Suprapubic skin (tissue), 4 donors: Measurements from ENCODE around the gene SORCS3. TPM values are rescaled to one million over a fixed set of nuclear protein-coding genes. Genes with fewer than 3 reads are reported as not detected.
"Not testable (repeated sequence)": the region's sequence is repeated elsewhere in the genome, so short reads cannot be mapped to it uniquely, and the experiment has no call there.

Source experiments
- DNase-seq, 2 donors: peaks; one replicate each; pipeline ENCODE4 v3.0.0-alpha.2; 2019; ENCODE audit warnings: low spot score in 2 of 2
- H3K27ac ChIP-seq: fragments of 200-600 bp; sonication (generic); one replicate; pipeline ENCODE4 v1.5.1; 2019
- H3K27me3 ChIP-seq: fragments of 200-600 bp; sonication (generic); one replicate; pipeline ENCODE4 v1.5.1; 2019
- H3K36me3 ChIP-seq: fragments of 200-600 bp; sonication (generic); one replicate; pipeline ENCODE4 v1.5.1; 2019
- H3K4me1 ChIP-seq: fragments of 200-600 bp; sonication (generic); one replicate; pipeline ENCODE4 v1.5.1; 2019
- H3K4me3 ChIP-seq: fragments of 200-600 bp; sonication (generic); one replicate; pipeline ENCODE4 v1.5.1; 2019; ENCODE audit warnings: mild to moderate bottlenecking
- H3K9me3 ChIP-seq: fragments of 200-600 bp; sonication (generic); one replicate; pipeline ENCODE4 v1.5.1; 2019
- EP300 ChIP-seq: sonication (generic); formaldehyde crosslinking; IDR thresholded peaks from one replicate; pipeline ENCODE4 v1.6.1; 2017; ENCODE audit warnings: antibody characterized with exemption
- POLR2A ChIP-seq, 2 donors: fragments of 450-650 bp; IDR thresholded peaks; one replicate each; pipeline ENCODE4 v1.6.1; 2017; ENCODE audit warnings: antibody characterized with exemption in 2 of 2, mild to moderate bottlenecking in 2 of 2, moderate library complexity in 2 of 2
- POLR2AphosphoS5 ChIP-seq, 3 donors: sonication (generic); formaldehyde crosslinking; IDR thresholded peaks; one replicate each; pipeline ENCODE4 v1.6.1; 2017; ENCODE audit warnings: antibody characterized with exemption in 3 of 3
- WGBS: methylation state at CpG from one replicate; pipeline ENCODE4 v1.1.5; 2018; 5-methylcytosine and 5-hydroxymethylcytosine counted together
- total RNA-seq, 4 donors: library from RNA; depleted of rRNA; stranded (reverse); fragments of >200 nt; gene quantifications; one replicate each; pipeline ENCODE4 v1.1.0, GENCODE V29; 2016
- TF ChIP-seq, protein P1 (sequence below), 2 donors: fragments of 200-600 bp in 1 of 2; fragments of 450-650 bp in 1 of 2; sonication (generic) in 1 of 2; IDR thresholded peaks; one replicate each; pipeline ENCODE4 v1.5.1; 2016 to 2019; ENCODE audit warnings: antibody characterized with exemption in 2 of 2, mild to moderate bottlenecking in 1 of 2, moderate library complexity in 1 of 2

Gene SORCS3
- total RNA-seq, 4 donors from 2014 or later = 0.16 to 0.19 (median 0.18) TPM

DNA sequence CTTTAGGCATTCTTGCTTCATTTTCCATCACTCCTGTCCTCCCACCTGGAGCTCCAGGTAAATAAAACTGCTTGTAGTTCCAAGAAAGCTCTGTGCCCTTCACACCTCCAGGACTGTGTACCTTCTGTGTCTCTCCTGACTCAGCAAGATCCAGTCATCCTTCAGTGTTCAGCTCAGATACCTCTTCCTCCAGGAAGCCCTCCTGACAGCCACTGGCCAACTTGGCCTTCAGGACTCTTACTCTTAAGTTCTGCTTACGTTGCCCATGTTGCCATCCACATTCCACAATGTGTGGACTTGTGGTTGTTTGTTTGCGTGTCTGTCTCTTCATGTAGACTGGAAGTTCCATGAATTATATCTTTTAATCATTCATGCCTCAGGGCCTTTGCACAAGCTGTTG, 48.0 kb downstream of the SORCS3 start:
- 87% methylated on average over 2 of the region's 2 CpGs for WGBS
- Histone ChIP-seq H3K27ac (no peak overlapping the region), H3K36me3 (no peaks in the 10 kb centered on the region), H3K4me3 (no peak overlapping the region), H3K27me3 (peaks cover 4% of the 10 kb centered on the region), H3K9me3 (no peaks in the 10 kb centered on the region), H3K4me1 (no peaks in the 10 kb centered on the region)
- DNase-seq = no peak
- TF ChIP-seq POLR2AphosphoS5 (IDR thresholded peaks at IDR 0.05) (no peak), EP300 (no peak), POLR2A (IDR thresholded peaks at IDR 0.05) (no peak)
- TF ChIP-seq, protein P1, sequence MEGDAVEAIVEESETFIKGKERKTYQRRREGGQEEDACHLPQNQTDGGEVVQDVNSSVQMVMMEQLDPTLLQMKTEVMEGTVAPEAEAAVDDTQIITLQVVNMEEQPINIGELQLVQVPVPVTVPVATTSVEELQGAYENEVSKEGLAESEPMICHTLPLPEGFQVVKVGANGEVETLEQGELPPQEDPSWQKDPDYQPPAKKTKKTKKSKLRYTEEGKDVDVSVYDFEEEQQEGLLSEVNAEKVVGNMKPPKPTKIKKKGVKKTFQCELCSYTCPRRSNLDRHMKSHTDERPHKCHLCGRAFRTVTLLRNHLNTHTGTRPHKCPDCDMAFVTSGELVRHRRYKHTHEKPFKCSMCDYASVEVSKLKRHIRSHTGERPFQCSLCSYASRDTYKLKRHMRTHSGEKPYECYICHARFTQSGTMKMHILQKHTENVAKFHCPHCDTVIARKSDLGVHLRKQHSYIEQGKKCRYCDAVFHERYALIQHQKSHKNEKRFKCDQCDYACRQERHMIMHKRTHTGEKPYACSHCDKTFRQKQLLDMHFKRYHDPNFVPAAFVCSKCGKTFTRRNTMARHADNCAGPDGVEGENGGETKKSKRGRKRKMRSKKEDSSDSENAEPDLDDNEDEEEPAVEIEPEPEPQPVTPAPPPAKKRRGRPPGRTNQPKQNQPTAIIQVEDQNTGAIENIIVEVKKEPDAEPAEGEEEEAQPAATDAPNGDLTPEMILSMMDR (IDR thresholded peaks at IDR 0.05) = no peak

DNA sequence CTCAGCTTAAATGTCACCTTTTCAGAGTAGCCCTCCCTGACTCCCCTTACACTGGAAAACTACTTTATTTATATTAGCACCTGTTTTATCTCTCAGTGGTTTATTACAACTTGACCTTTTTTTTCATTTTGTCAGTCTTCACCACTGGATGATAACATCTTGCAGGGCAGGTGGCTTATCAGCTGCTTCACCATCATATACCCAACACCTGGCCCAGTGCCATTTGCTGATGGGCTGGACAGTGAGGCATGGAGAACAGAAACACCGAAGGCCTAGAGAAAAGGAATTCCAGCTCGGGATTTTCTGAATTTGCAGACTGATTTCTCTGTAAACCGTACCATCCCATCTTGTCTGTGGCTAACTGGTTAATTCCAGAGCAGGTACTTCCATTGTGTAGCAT, 48.5 kb downstream of the SORCS3 start:
- 86% methylated on average over 3 of the region's 3 CpGs for WGBS
- H3K4me1 ChIP-seq = no peaks in the 10 kb centered on the region
- H3K9me3 ChIP-seq = no peaks in the 10 kb centered on the region
- DNase-seq = no peak
- H3K4me3 ChIP-seq = no peak overlapping the region
- peaks cover 4% of the 10 kb centered on the region for H3K27me3 ChIP-seq
- TF ChIP-seq EP300 = no peak
- TF ChIP-seq, protein P1 (IDR thresholded peaks at IDR 0.05) = no peak
- no peak for TF ChIP-seq POLR2AphosphoS5 (IDR thresholded peaks at IDR 0.05)
- no peak for TF ChIP-seq POLR2A (IDR thresholded peaks at IDR 0.05)
- H3K36me3 ChIP-seq = no peaks in the 10 kb centered on the region
- H3K27ac ChIP-seq = no peak overlapping the region

DNA sequence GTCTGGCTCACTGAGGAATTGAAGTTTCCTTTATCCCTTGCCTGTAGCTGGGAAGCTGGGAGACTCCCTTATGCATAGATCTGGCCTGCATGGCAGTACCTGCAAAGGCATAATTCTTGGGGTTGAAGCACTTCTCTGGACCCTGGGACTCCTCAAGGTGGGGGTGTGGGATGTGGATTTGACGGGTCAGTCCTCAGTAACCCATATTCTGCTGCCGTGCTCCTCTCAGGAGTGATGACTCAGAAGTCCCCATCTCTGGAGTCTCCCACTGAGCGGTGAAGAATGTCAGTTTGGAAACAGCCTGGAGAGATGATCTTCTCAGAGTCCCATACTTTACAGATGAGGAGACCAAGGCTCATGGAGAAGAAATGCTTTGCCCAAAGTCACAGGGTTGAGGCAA, 49.0 kb downstream of the SORCS3 start:
- Histone ChIP-seq H3K36me3 (no peaks in the 10 kb centered on the region), H3K9me3 (no peaks in the 10 kb centered on the region), H3K4me3 (no peak overlapping the region), H3K27ac (no peak overlapping the region), H3K27me3 (peaks cover 4% of the 10 kb centered on the region), H3K4me1 (no peaks in the 10 kb centered on the region)
- no peak for TF ChIP-seq POLR2A (IDR thresholded peaks at IDR 0.05)
- TF ChIP-seq EP300 = no peak
- TF ChIP-seq, protein P1 (IDR thresholded peaks at IDR 0.05) = no peak
- WGBS = 85% methylated on average over 3 of the region's 3 CpGs
- DNase-seq = no peak

DNA sequence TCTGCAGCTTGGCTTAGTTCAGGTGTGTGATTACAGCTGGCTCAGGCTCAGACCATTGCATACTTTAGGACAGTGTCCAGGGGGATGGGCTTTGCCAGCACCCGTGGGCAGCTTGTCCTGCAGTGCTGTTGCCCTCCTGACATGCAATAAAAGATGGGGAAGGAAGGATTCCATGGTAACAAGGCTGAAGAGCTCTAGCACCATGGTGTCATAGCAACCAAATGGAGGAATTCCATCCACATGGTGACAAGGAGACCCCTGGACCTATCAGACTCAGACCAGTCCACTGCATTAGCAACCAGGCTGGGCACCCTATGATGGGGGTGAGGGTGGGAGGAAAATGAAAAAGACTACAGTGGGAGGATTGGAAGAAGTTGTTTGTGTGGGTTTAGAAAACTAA, 49.9 kb downstream of the SORCS3 start:
- peaks cover 4% of the 10 kb centered on the region for H3K27me3 ChIP-seq
- no peak overlapping the region for H3K4me3 ChIP-seq
- no peak overlapping the region for H3K27ac ChIP-seq
- no peak for DNase-seq
- WGBS = 14% methylated on average over 1 of the region's 1 CpG
- TF ChIP-seq POLR2A (IDR thresholded peaks at IDR 0.05) (no peak), POLR2AphosphoS5 (IDR thresholded peaks at IDR 0.05) (no peak), EP300 (no peak)
- TF ChIP-seq, protein P1 (IDR thresholded peaks at IDR 0.05) = no peak
- H3K9me3 ChIP-seq = no peaks in the 10 kb centered on the region
- H3K4me1 ChIP-seq = no peaks in the 10 kb centered on the region
- no peaks in the 10 kb centered on the region for H3K36me3 ChIP-seq

DNA sequence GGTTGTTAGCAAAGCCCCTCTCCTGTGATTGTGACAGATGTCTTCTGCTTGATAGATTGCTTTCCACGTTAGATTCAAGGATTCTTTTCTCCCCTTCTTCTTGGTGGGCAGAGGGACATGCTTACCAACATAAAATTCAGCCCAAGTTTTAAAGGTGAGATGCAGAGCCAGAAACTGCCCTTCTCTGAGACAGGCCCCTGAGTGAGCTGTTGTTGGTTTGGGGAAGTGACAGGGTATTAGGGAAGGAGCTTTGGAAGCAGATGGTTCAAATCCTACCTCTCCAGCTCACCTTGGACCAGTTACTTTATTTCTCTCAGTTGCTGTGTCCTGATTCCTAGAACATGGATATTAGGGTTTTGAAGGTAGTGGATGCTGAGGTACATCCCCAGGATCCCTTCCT, 53.0 kb downstream of the SORCS3 start:
- Histone ChIP-seq H3K4me3 (no peak overlapping the region), H3K27me3 (peaks cover 3% of the 10 kb centered on the region), H3K27ac (no peak overlapping the region), H3K4me1 (no peaks in the 10 kb centered on the region), H3K36me3 (no peaks in the 10 kb centered on the region), H3K9me3 (no peaks in the 10 kb centered on the region)
- TF ChIP-seq, protein P1 (IDR thresholded peaks at IDR 0.05) = no peak
- TF ChIP-seq POLR2A (IDR thresholded peaks at IDR 0.05) = no peak
- no peak for TF ChIP-seq EP300
- TF ChIP-seq POLR2AphosphoS5 (IDR thresholded peaks at IDR 0.05) = no peak
- no peak for DNase-seq
- 22% methylated on average over 1 of the region's 1 CpG for WGBS

DNA sequence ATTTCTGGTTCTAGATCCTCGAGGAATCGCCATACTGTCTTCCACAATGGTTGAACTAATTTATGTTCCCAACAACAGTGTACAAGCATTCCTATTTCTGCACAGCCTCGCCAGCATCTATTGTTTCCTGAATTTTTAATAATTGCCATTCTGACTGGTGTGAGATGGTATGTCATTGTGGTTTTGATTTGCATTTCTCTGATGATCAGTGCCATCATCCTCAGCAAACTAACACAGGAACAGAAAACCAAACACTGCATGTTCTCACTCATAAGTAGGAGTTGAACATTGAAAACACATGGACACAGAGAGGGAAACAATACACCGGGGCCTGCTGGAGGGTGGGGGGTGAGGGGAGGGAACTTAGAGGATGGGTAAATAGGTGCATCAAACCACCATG, 62.2 kb downstream of the SORCS3 start:
- DNase-seq, H3K9me3 ChIP-seq, H3K4me1 ChIP-seq, H3K27ac ChIP-seq, H3K36me3 ChIP-seq, H3K27me3 ChIP-seq, H3K4me3 ChIP-seq: not testable (repeated sequence)
- 85% methylated on average over 4 of the region's 4 CpGs for WGBS
